Spleen (tissue), 11 donors: ENCODE results near the gene IFNLR1. TPM values are rescaled to one million over a fixed set of nuclear protein-coding genes. Genes with fewer than 3 reads are reported as not detected.

Experiments used
- DNase-seq: peaks from one replicate; pipeline ENCODE4 v3.0.0-alpha.2; 2020
- H3K27ac ChIP-seq, 8 donors: fragments of 200-600 bp; sonication (generic) in 7 of 8; 1 replicate in 4 of 8; 2 replicates in 4 of 8; pipeline versions ENCODE4 v1.5.0 to v1.8.0; 2016 to 2021; ENCODE audit warnings: inconsistent platforms in 4 of 8, mild to moderate bottlenecking in 4 of 8, moderate library complexity in 1 of 8
- H3K27me3 ChIP-seq, 7 donors: fragments of 200-600 bp; sonication (generic) in 6 of 7; replicated peaks in 1 of 7; 1 replicate in 4 of 7; 2 replicates in 3 of 7; pipeline versions ENCODE4 v1.5.0 to v1.8.0; 2016 to 2021; ENCODE audit warnings: inconsistent platforms in 3 of 7, mild to moderate bottlenecking in 1 of 7
- H3K36me3 ChIP-seq, 6 donors: fragments of 200-600 bp; sonication (generic) in 5 of 6; 1 replicate in 4 of 6; 2 replicates in 2 of 6; pipeline versions ENCODE4 v1.5.0 to v1.8.0; 2016 to 2021; ENCODE audit warnings: inconsistent platforms in 2 of 6
- H3K4me1 ChIP-seq, 6 donors: fragments of 200-600 bp; sonication (generic) in 5 of 6; 1 replicate in 3 of 6; 2 replicates in 3 of 6; pipeline versions ENCODE4 v1.5.0 to v1.8.0; 2016 to 2021; ENCODE audit warnings: inconsistent platforms in 3 of 6
- H3K4me3 ChIP-seq, 8 donors: fragments of 200-600 bp; sonication (generic) in 7 of 8; 1 replicate in 4 of 8; 2 replicates in 4 of 8; pipeline versions ENCODE4 v1.5.0 to v1.8.0; 2016 to 2021; ENCODE audit warnings: inconsistent platforms in 4 of 8, mild to moderate bottlenecking in 4 of 8, moderate library complexity in 2 of 8
- H3K9me3 ChIP-seq, 8 donors: fragments of 200-600 bp; sonication (generic) in 7 of 8; 1 replicate in 4 of 8; 2 replicates in 4 of 8; pipeline versions ENCODE4 v1.5.0 to v1.8.0; 2016 to 2021; ENCODE audit warnings: inconsistent platforms in 4 of 8
- CTCF ChIP-seq, 11 experiments: fragments of 200-600 bp in 7 of 11; fragments of 450-650 bp in 4 of 11; sonication (generic) in 4 of 11; IDR thresholded peaks in 8 of 11; conservative IDR thresholded peaks in 3 of 11; 1 replicate in 7 of 11; 2 replicates in 4 of 11; pipeline versions ENCODE4 v1.4.0 to v1.8.0; 2016 to 2021; ENCODE audit warnings: antibody characterized with exemption in 11 of 11, inconsistent platforms in 4 of 11, mild to moderate bottlenecking in 1 of 11
- POLR2A ChIP-seq, 3 donors: fragments of 450-650 bp; IDR thresholded peaks; one replicate each; pipeline ENCODE4 v1.5.1; 2017; ENCODE audit warnings: antibody characterized with exemption in 3 of 3, mild to moderate bottlenecking in 1 of 3
- POLR2AphosphoS5 ChIP-seq, 3 donors: sonication (generic); formaldehyde crosslinking; IDR thresholded peaks; one replicate each; pipeline ENCODE4 v1.5.1; 2017; ENCODE audit warnings: antibody characterized with exemption in 3 of 3
- WGBS, 5 donors: extraction: QIAGEN DNeasy Blood & Tissue Kit in 3 of 5; methylation state at CpG; one replicate each; pipeline versions ENCODE4 v1.1.5 to v1.1.7; 2013 to 2018; 5-methylcytosine and 5-hydroxymethylcytosine counted together
- intact Hi-C: fragments of 100-400 bp; cut with DNase I; formaldehyde crosslinking; loops from one replicate; pipeline ENCODE4 v1.15.0; 2023; ENCODE audit warnings: low total_unique reads
- polyA plus RNA-seq, 3 donors: library from polyadenylated mRNA; stranded (reverse); fragments of 200-250 nt; gene quantifications; one replicate each; pipeline ENCODE4 v1.2.1, GENCODE V29; 2013
- total RNA-seq, 7 donors: library from RNA; depleted of rRNA in 3 of 7; stranded (reverse); fragments of >200 nt in 3 of 7; fragmentation: NEBNext Ultra II Directional in 4 of 7; extraction: Animal tissue kit (Norgen Biotek cat#: 25700) in 4 of 7; gene quantifications; one replicate each; pipeline versions ENCODE4 v1.1.0 to v1.2.1, GENCODE V29; 2016 to 2021
- donor health status: healthy with polysubstance abuse.
- donor health status: DM: no; HTN: no; CAD: no; lungs with moderate emphysema.
- donor health status: DM: no; HTN: no; CAD: no.
- donor health status: Bipolar disorder and iron deficiency.
- donor health status: healthy.
- donor health status: DM: no; HTN: no; CAD: no.
- donor health status: DM: yes; HTN: yes; CAD: no.

Gene IFNLR1
- total and polyA plus RNA-seq, 10 donors = 1.7 to 8.9 (median 3.6) TPM

- Histone ChIP-seq H3K4me3 (no peak overlapping the region), H3K27ac (no peak overlapping the region), H3K4me1 (peaks cover 0 to 4% (median 0%) of the 10 kb centered on the region in 6 donors), H3K36me3 (peaks cover 0 to 16% (median 0%) of the 10 kb centered on the region in 6 donors), H3K27me3 (no peaks in the 10 kb centered on the region), H3K9me3 (no peaks in the 10 kb centered on the region)
- intact Hi-C loops = no loop called here
- WGBS, 5 donors = 55 to 67% (median 58%) methylated on average over 10 of the region's 10 CpGs
- no peak for DNase-seq
- no peak for TF ChIP-seq POLR2AphosphoS5 (IDR thresholded peaks at IDR 0.05)
- TF ChIP-seq CTCF (IDR thresholded peaks at IDR 0.05 in 8 of 11, conservative IDR thresholded peaks at IDR 0.05 in 3 of 11) = no peak
- TF ChIP-seq POLR2A (IDR thresholded peaks at IDR 0.05) = no peak
Observed at GRCh38 chr1:24179251-24179840, 7.7 kb downstream of the IFNLR1 start.

- no peak for DNase-seq
- H3K4me1 ChIP-seq = peaks cover 0 to 4% (median 0%) of the 10 kb centered on the region in 6 donors
- H3K27me3 ChIP-seq = no peaks in the 10 kb centered on the region
- H3K27ac ChIP-seq = no peak overlapping the region
- H3K9me3 ChIP-seq = no peaks in the 10 kb centered on the region
- H3K36me3 ChIP-seq = peaks cover 0 to 16% (median 0%) of the 10 kb centered on the region in 6 donors
- TF ChIP-seq POLR2AphosphoS5 (IDR thresholded peaks at IDR 0.05) (no peak), POLR2A (IDR thresholded peaks at IDR 0.05) (no peak), CTCF (IDR thresholded peaks at IDR 0.05 in 8 of 11, conservative IDR thresholded peaks at IDR 0.05 in 3 of 11) (no peak)
- no peak overlapping the region for H3K4me3 ChIP-seq
- WGBS, 5 donors = 77 to 85% (median 79%) methylated on average over 3 of the region's 3 CpGs
- intact Hi-C loops = no loop called here
Observed at GRCh38 chr1:24178407-24178806, 8.7 kb downstream of the IFNLR1 start.

DNA sequence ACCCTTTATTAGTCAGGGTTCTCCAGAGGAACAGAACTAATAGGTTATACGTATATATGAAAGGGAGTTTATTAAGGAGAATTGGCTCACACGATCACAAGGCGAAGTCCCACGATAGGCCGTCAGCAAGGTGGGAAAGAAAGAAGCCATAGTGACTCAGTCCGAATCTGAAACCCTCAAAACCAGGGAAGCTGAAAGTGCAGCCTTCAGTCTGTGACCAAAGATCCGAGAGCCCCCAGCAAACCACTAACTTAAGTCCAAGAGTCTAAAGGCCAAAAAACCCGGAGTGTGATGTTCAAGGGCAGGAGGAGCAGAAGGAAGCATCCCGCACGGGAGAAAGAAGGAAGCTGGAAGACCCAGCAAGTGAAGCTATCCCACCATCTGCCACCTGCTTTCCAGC lies 9.9 kb downstream of the IFNLR1 start:
- Histone ChIP-seq H3K27me3 (no peaks in the 10 kb centered on the region), H3K9me3 (no peaks in the 10 kb centered on the region), H3K36me3 (peaks cover 0 to 21% (median 0%) of the 10 kb centered on the region in 6 donors), H3K4me1 (peaks cover 0 to 4% (median 0%) of the 10 kb centered on the region in 6 donors), H3K4me3 (no peak overlapping the region), H3K27ac (no peak overlapping the region)
- intact Hi-C loops = no loop called here
- TF ChIP-seq CTCF (IDR thresholded peaks at IDR 0.05 in 8 of 11, conservative IDR thresholded peaks at IDR 0.05 in 3 of 11) (no peak), POLR2A (IDR thresholded peaks at IDR 0.05) (no peak), POLR2AphosphoS5 (IDR thresholded peaks at IDR 0.05) (no peak)
- no peak for DNase-seq
- WGBS, 5 donors = 77 to 87% (median 85%) methylated on average over 10 of the region's 10 CpGs

- TF ChIP-seq POLR2A (IDR thresholded peaks at IDR 0.05) (no peak), CTCF (IDR thresholded peaks at IDR 0.05 in 8 of 11, conservative IDR thresholded peaks at IDR 0.05 in 3 of 11) (no peak), POLR2AphosphoS5 (IDR thresholded peaks at IDR 0.05) (no peak)
- H3K27ac ChIP-seq = no peak overlapping the region
- intact Hi-C loops = no loop called here
- H3K9me3 ChIP-seq = no peaks in the 10 kb centered on the region
- WGBS, 5 donors = 79 to 92% (median 88%) methylated on average over 6 of the region's 6 CpGs
- DNase-seq = no peak
- H3K4me1 ChIP-seq = peaks cover 0 to 4% (median 0%) of the 10 kb centered on the region in 6 donors
- no peak overlapping the region for H3K4me3 ChIP-seq
- H3K27me3 ChIP-seq = no peaks in the 10 kb centered on the region
- peaks cover 0 to 21% (median 0%) of the 10 kb centered on the region in 6 donors for H3K36me3 ChIP-seq
Observed at GRCh38 chr1:24175033-24175755, 11.9 kb downstream of the IFNLR1 start.
